ENCODE data around the gene SEMG1.

DNA sequence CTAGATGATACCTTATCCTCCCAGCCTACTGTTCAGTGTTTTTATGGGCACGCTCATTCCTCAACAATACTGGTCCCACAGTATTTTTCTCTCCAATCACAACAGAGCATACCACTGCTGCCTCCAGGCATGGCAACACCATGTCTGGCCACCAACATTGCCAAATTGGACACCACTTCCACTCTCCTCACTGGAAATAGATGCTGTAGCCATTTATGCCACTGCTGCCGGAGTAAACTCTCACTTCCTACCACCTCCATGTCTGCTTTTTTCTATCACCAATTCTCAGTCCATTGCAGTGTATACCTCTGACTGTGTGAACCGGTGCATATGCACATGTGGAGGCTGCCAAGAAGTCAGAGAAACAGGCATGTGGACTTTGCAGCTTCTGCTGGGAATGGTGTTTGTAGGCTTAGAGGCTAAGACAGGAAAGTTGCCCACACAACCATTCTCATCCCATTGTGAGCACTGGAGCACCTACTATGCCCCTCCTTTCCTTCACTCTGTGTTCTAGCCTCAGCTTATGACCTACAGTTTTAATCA is 17.7 kb upstream of the SEMG1 start:
- TF ChIP-seq, protein P1, sequence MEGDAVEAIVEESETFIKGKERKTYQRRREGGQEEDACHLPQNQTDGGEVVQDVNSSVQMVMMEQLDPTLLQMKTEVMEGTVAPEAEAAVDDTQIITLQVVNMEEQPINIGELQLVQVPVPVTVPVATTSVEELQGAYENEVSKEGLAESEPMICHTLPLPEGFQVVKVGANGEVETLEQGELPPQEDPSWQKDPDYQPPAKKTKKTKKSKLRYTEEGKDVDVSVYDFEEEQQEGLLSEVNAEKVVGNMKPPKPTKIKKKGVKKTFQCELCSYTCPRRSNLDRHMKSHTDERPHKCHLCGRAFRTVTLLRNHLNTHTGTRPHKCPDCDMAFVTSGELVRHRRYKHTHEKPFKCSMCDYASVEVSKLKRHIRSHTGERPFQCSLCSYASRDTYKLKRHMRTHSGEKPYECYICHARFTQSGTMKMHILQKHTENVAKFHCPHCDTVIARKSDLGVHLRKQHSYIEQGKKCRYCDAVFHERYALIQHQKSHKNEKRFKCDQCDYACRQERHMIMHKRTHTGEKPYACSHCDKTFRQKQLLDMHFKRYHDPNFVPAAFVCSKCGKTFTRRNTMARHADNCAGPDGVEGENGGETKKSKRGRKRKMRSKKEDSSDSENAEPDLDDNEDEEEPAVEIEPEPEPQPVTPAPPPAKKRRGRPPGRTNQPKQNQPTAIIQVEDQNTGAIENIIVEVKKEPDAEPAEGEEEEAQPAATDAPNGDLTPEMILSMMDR (IDR thresholded peaks at IDR 0.05), result no peak
- TF ChIP-seq POLR2AphosphoS5 (IDR thresholded peaks at IDR 0.05), result no peak
